Measurements from ENCODE around the gene CWC27.

Gene CWC27

GRCh38 chr5:64853777-64854176, 85.0 kb downstream of the CWC27 start:
- no peaks in the 10 kb centered on the region for H3K27me3 ChIP-seq
- H3K4me1 ChIP-seq (ENCODE audit: control insufficient read depth in 1 of 2, insufficient read depth in 1 of 2, low read depth in 1 of 2, low read length in 1 of 2) = no peaks in the 10 kb centered on the region
- TF ChIP-seq, protein P1, sequence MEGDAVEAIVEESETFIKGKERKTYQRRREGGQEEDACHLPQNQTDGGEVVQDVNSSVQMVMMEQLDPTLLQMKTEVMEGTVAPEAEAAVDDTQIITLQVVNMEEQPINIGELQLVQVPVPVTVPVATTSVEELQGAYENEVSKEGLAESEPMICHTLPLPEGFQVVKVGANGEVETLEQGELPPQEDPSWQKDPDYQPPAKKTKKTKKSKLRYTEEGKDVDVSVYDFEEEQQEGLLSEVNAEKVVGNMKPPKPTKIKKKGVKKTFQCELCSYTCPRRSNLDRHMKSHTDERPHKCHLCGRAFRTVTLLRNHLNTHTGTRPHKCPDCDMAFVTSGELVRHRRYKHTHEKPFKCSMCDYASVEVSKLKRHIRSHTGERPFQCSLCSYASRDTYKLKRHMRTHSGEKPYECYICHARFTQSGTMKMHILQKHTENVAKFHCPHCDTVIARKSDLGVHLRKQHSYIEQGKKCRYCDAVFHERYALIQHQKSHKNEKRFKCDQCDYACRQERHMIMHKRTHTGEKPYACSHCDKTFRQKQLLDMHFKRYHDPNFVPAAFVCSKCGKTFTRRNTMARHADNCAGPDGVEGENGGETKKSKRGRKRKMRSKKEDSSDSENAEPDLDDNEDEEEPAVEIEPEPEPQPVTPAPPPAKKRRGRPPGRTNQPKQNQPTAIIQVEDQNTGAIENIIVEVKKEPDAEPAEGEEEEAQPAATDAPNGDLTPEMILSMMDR (IDR thresholded peaks at IDR 0.05) = no peak
- no peak overlapping the region for H3K27ac ChIP-seq
- no peaks in the 10 kb centered on the region for H3K9me3 ChIP-seq
- no peaks in the 10 kb centered on the region for H3K36me3 ChIP-seq
- H3K4me3 ChIP-seq (ENCODE audit: low read depth in 1 of 2, low read length in 1 of 2) = no peak overlapping the region

GRCh38 chr5:64854855-64855254, 86.1 kb downstream of the CWC27 start:
- Histone ChIP-seq H3K27me3 (no peaks in the 10 kb centered on the region), H3K36me3 (no peaks in the 10 kb centered on the region), H3K9me3 (no peaks in the 10 kb centered on the region), H3K4me1 (ENCODE audit: control insufficient read depth in 1 of 2, insufficient read depth in 1 of 2, low read depth in 1 of 2, low read length in 1 of 2) (no peaks in the 10 kb centered on the region), H3K4me3 (ENCODE audit: low read depth in 1 of 2, low read length in 1 of 2) (no peak overlapping the region), H3K27ac (no peak overlapping the region)
- TF ChIP-seq, protein P1 (IDR thresholded peaks at IDR 0.05) = no peak

DNA sequence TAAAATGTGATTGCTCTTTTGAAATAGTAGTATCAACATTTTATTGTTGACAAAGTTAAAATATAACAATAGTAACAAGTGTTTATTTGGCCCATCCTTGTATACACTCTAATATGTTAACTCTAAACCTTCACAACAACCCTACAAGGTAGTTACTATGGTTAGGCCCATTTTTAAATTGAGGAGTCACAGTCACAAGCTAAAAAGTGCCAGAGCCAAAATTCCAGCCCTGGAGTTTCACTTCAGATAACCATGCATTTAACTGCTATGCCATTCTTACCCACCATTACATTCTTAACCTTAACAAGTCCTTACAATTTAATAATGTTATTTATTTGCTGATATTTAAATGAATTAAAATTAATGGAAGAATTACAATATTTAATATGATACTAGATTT, 91.2 kb downstream of the CWC27 start:
- Histone ChIP-seq H3K4me1 (ENCODE audit: control insufficient read depth in 1 of 2, insufficient read depth in 1 of 2, low read depth in 1 of 2, low read length in 1 of 2) (no peaks in the 10 kb centered on the region), H3K27ac (no peak overlapping the region), H3K4me3 (ENCODE audit: low read depth in 1 of 2, low read length in 1 of 2) (no peak overlapping the region), H3K36me3 (no peaks in the 10 kb centered on the region), H3K27me3 (no peaks in the 10 kb centered on the region), H3K9me3 (no peaks in the 10 kb centered on the region)
- TF ChIP-seq, protein P1 (IDR thresholded peaks at IDR 0.05) = no peak

DNA sequence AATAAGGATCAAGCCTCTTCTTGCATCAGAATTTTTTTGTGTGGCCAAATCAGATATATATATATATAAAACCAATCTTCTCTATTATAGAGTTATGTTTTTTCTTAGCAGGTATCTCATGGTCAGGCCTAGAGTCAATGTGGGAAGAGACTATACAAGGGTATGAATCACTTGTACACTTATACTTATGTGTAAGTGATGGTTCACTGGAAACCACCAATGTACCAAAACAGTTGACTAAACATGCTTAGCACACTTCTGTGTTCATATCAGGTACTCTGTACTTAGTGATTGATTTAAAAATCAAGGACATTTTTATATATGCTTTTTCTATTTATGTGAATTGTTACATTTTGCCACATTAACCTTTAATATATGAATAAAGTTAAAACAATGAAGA, 92.6 kb downstream of the CWC27 start:
- Histone ChIP-seq H3K27ac (no peak overlapping the region), H3K4me3 (ENCODE audit: low read depth in 1 of 2, low read length in 1 of 2) (no peak overlapping the region), H3K4me1 (ENCODE audit: control insufficient read depth in 1 of 2, insufficient read depth in 1 of 2, low read depth in 1 of 2, low read length in 1 of 2) (no peaks in the 10 kb centered on the region), H3K9me3 (no peaks in the 10 kb centered on the region), H3K27me3 (no peaks in the 10 kb centered on the region), H3K36me3 (no peaks in the 10 kb centered on the region)
- TF ChIP-seq, protein P1 (IDR thresholded peaks at IDR 0.05) = no peak

DNA sequence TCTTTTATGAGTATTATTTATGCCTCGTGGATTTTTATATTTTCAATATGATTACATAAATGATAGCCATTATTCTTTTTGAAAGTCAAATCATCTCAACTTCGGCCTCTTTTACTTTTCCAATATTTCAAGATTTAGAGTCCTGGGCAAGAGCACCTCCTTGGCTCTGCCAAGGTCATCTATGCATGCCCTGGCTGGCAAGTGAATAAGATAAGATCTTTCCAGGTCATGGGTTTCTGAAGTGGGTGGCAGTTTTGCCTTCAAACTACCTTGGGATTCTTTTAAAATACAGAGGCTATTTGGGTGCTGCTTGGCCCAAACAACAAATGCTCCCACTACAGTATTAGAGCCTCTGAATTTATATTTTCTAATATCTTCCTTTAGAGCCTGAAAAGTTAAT, 95.4 kb downstream of the CWC27 start:
- no peaks in the 10 kb centered on the region for H3K36me3 ChIP-seq
- no peaks in the 10 kb centered on the region for H3K27me3 ChIP-seq
- H3K4me3 ChIP-seq (ENCODE audit: low read depth in 1 of 2, low read length in 1 of 2) = no peak overlapping the region
- H3K9me3 ChIP-seq = no peaks in the 10 kb centered on the region
- TF ChIP-seq, protein P1 (IDR thresholded peaks at IDR 0.05) = no peak
- no peaks in the 10 kb centered on the region for H3K4me1 ChIP-seq (ENCODE audit: control insufficient read depth in 1 of 2, insufficient read depth in 1 of 2, low read depth in 1 of 2, low read length in 1 of 2)
- H3K27ac ChIP-seq = no peak overlapping the region

DNA sequence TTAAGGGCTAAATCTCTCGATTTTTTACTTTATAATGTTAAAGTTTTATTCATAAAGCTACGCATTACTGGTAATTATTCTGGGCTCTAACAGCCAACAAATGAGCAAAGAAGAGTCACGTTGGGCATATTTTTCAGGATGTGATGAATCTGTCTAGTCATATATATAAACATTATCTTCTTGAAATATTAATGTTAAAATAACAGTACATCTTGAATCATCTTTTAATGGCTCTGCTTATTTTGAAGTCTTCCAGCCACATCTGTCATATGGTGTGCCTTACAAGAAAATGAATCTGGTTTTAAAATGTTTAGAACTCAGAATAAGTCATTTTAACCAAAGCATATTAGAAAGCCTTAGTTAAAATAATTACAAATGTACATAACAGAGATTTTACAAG, 96.9 kb downstream of the CWC27 start:
- H3K36me3 ChIP-seq = no peaks in the 10 kb centered on the region
- H3K9me3 ChIP-seq = no peaks in the 10 kb centered on the region
- TF ChIP-seq, protein P1 (IDR thresholded peaks at IDR 0.05) = no peak
- no peak overlapping the region for H3K4me3 ChIP-seq (ENCODE audit: low read depth in 1 of 2, low read length in 1 of 2)
- no peaks in the 10 kb centered on the region for H3K27me3 ChIP-seq
- no peaks in the 10 kb centered on the region for H3K4me1 ChIP-seq (ENCODE audit: control insufficient read depth in 1 of 2, insufficient read depth in 1 of 2, low read depth in 1 of 2, low read length in 1 of 2)
- no peak overlapping the region for H3K27ac ChIP-seq
